HL-60 (cell line): Measurements from ENCODE around the gene CCL8.

Experiments used
- DNase-seq, 2 experiments: peaks; one replicate each; pipeline ENCODE4 v3.0.0-alpha.2; 2010 to 2020; ENCODE audit warnings: low read depth in 1 of 2, low spot score in 1 of 2
- H3K27ac ChIP-seq: fragments of 250-450 bp; sonication (Bioruptor Pico); replicated peaks from 2 replicates; pipeline ENCODE4 v1.5.1; 2020; ENCODE audit warnings: mild to moderate bottlenecking, moderate library complexity
- H3K27me3 ChIP-seq: fragments of 250-450 bp; sonication (Bioruptor Pico); 2 replicates; pipeline ENCODE4 v1.5.1; 2021; ENCODE audit warnings: mild to moderate bottlenecking, moderate library complexity; ENCODE audit not compliant: insufficient read depth, poor library complexity, severe bottlenecking
- H3K4me3 ChIP-seq: replicated peaks from 2 replicates; pipeline ENCODE4 v1.5.1; 2011; ENCODE audit warnings: mild to moderate bottlenecking, control low read depth, low read length; ENCODE audit not compliant: insufficient read depth
- GABPA ChIP-seq: IDR thresholded peaks from 2 replicates; pipeline ENCODE4 v1.6.1; 2012; ENCODE audit warnings: low read depth
- POLR2AphosphoS5 ChIP-seq: IDR thresholded peaks from 2 replicates; pipeline ENCODE4 v1.6.1; 2012; ENCODE audit warnings: low read depth
- SPI1 ChIP-seq: IDR thresholded peaks from 2 replicates; pipeline ENCODE4 v1.6.1; 2012; ENCODE audit warnings: low read depth, mild to moderate bottlenecking, borderline replicate concordance
- TF ChIP-seq, protein P1 (sequence below): IDR thresholded peaks from one replicate; pipeline ENCODE4 v1.5.1; 2011; ENCODE audit warnings: low read length, control low read depth, inconsistent platforms; ENCODE audit not compliant: insufficient read depth
- TF ChIP-seq, protein P2 (sequence below): IDR thresholded peaks from 2 replicates; pipeline ENCODE4 v1.6.1; 2012; ENCODE audit warnings: low read depth; ENCODE audit not compliant: insufficient replicate concordance

Gene CCL8

DNA sequence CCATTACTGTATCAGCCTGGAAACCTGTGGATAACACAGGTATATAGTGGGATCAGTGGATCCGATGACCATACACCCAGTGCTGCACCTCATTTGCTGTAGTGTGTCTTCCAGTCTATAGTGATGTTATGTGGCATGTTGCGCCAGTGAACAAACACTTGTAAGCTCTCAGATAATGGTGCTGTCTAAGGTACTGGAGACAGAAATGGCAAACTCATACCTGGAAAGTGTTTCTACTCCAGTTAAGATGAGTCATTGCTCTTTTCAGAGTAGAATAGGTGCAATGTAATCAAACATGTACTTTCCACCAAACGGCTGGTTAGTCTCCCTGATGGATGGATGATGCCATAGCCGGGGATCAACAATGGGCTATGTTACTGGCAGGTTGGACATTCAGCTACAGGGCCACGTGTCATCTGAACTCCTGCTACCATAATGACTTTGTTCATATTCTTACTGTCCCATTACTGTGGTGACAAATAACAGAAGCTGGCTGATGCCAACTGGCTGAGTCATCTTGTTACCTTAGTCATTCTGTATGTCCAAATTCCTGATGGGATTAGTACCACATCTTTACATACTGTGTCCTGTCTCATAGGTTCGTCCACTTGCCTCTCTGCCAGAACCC, 27.4 kb upstream of the CCL8 start:
- no peak overlapping the region for H3K4me3 ChIP-seq
- H3K27me3 ChIP-seq: no peaks in the 10 kb centered on the region
- TF ChIP-seq, protein P1, sequence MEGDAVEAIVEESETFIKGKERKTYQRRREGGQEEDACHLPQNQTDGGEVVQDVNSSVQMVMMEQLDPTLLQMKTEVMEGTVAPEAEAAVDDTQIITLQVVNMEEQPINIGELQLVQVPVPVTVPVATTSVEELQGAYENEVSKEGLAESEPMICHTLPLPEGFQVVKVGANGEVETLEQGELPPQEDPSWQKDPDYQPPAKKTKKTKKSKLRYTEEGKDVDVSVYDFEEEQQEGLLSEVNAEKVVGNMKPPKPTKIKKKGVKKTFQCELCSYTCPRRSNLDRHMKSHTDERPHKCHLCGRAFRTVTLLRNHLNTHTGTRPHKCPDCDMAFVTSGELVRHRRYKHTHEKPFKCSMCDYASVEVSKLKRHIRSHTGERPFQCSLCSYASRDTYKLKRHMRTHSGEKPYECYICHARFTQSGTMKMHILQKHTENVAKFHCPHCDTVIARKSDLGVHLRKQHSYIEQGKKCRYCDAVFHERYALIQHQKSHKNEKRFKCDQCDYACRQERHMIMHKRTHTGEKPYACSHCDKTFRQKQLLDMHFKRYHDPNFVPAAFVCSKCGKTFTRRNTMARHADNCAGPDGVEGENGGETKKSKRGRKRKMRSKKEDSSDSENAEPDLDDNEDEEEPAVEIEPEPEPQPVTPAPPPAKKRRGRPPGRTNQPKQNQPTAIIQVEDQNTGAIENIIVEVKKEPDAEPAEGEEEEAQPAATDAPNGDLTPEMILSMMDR: no peak
- TF ChIP-seq, protein P2, sequence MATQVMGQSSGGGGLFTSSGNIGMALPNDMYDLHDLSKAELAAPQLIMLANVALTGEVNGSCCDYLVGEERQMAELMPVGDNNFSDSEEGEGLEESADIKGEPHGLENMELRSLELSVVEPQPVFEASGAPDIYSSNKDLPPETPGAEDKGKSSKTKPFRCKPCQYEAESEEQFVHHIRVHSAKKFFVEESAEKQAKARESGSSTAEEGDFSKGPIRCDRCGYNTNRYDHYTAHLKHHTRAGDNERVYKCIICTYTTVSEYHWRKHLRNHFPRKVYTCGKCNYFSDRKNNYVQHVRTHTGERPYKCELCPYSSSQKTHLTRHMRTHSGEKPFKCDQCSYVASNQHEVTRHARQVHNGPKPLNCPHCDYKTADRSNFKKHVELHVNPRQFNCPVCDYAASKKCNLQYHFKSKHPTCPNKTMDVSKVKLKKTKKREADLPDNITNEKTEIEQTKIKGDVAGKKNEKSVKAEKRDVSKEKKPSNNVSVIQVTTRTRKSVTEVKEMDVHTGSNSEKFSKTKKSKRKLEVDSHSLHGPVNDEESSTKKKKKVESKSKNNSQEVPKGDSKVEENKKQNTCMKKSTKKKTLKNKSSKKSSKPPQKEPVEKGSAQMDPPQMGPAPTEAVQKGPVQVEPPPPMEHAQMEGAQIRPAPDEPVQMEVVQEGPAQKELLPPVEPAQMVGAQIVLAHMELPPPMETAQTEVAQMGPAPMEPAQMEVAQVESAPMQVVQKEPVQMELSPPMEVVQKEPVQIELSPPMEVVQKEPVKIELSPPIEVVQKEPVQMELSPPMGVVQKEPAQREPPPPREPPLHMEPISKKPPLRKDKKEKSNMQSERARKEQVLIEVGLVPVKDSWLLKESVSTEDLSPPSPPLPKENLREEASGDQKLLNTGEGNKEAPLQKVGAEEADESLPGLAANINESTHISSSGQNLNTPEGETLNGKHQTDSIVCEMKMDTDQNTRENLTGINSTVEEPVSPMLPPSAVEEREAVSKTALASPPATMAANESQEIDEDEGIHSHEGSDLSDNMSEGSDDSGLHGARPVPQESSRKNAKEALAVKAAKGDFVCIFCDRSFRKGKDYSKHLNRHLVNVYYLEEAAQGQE: peak; percentile 90
- H3K27ac ChIP-seq: no peak overlapping the region
- no peak for DNase-seq

DNA sequence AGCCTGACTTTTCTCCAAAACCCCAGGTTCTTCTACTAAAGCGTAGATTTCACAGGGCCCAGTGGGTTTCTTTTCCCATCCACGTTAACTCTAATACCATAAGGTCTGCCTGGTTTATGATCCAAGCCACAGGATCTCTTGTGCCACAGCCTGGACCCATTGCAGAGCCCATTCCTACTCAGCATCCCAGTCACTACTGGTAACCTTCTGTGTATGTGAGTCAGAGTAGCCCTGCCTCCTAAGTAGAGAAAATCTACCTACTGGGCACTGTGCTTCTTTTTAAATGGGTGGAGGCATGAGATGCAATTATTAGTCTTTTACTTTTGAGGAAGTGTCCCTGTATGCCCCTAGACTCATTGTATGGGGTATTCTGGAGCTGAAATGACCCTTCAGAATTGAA, 20.2 kb upstream of the CCL8 start:
- no peaks in the 10 kb centered on the region for H3K27me3 ChIP-seq
- no peak for DNase-seq
- TF ChIP-seq, protein P2: no peak
- no peak for TF ChIP-seq POLR2AphosphoS5
- TF ChIP-seq, protein P1: no peak
- TF ChIP-seq GABPA: no peak
- TF ChIP-seq SPI1: no peak
- H3K4me3 ChIP-seq: no peak overlapping the region
- no peak overlapping the region for H3K27ac ChIP-seq

DNA sequence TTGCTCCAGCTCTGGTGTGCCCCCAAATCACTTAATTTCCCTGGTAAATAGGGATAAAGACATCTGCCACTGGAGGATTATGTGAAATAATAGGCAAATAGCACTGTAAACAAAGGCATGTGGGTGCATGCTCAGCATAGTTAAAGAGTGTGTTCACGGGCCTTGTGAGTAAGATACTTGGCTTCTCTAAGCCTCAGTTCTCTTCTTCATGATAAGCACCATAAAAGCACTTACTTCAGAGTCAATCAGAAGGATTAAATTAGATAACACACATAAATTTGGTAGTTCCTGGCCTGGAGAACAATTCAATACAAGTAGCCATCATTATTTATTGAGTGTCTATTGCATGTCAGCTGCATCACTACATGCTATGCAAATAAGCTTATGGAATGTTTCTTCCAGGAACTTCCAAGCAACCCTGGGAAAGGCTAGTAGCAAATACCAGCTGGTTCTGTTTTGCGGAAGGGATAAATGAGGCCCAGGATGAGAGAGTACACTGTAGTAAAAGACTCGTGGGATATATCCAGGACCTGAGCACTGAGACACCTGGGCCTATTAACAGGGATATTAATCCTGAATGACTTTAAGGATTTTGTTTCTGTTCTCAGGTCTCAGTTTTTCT, 19.2 kb upstream of the CCL8 start:
- no peak for DNase-seq
- Histone ChIP-seq H3K27ac (no peak overlapping the region), H3K27me3 (no peaks in the 10 kb centered on the region), H3K4me3 (no peak overlapping the region)
- no peak for TF ChIP-seq SPI1
- TF ChIP-seq POLR2AphosphoS5: no peak
- TF ChIP-seq, protein P1: no peak
- TF ChIP-seq GABPA: no peak
- TF ChIP-seq, protein P2: no peak
